Natural killer cell (primary cell): Measurements from ENCODE around the gene GALNS. TPM values are rescaled to one million over a fixed set of nuclear protein-coding genes. Genes with fewer than 3 reads are reported as not detected.

Source experiments
- ATAC-seq, 3 donors: fragments of 150-1000 bp in 2 of 3; fragments of 200-7000 bp in 1 of 3; cut with Tn5 transposase; 1 replicate in 1 of 3; 2 replicates in 2 of 3; pipeline ENCODE4 v1.10.0; 2021; ENCODE audit warnings: mild to moderate bottlenecking in 2 of 3, moderate library complexity in 2 of 3
- DNase-seq, 2 donors: peaks; one replicate each; pipeline versions ENCODE4 v3.0.0 to v3.0.0-alpha.2; 2013 to 2021; ENCODE audit warnings: mixed read lengths in 1 of 2
- H3K27ac ChIP-seq: one replicate; pipeline ENCODE4 v1.5.1; 2013; ENCODE audit warnings: mild to moderate bottlenecking, low read length
- H3K27me3 ChIP-seq: one replicate; pipeline ENCODE4 v1.6.1; 2013; ENCODE audit warnings: low read length; ENCODE audit not compliant: control insufficient read depth, insufficient read depth
- H3K36me3 ChIP-seq: one replicate; pipeline ENCODE4 v1.6.1; 2013; ENCODE audit warnings: low read length; ENCODE audit not compliant: control insufficient read depth, insufficient read depth
- H3K4me1 ChIP-seq: one replicate; pipeline ENCODE4 v1.6.1; 2013; ENCODE audit warnings: low read length; ENCODE audit not compliant: control insufficient read depth, insufficient read depth
- H3K4me3 ChIP-seq: one replicate; pipeline ENCODE4 v1.5.1; 2013; ENCODE audit warnings: low read length
- H3K9me3 ChIP-seq: one replicate; pipeline ENCODE4 v1.6.1; 2013; ENCODE audit warnings: low read length; ENCODE audit not compliant: control insufficient read depth, insufficient read depth
- H3K27ac Mint-ChIP-seq, 2 donors: one replicate each; pipeline ENCODE4 v1.8.0; 2022; ENCODE audit warnings: mild to moderate bottlenecking in 2 of 2, mixed read lengths in 2 of 2, moderate library complexity in 1 of 2
- H3K27me3 Mint-ChIP-seq, 2 donors: one replicate each; pipeline ENCODE4 v1.8.0; 2022; ENCODE audit warnings: low read depth in 2 of 2, mixed read lengths in 2 of 2
- H3K36me3 Mint-ChIP-seq: one replicate; pipeline ENCODE4 v1.8.0; 2022; ENCODE audit warnings: mixed read lengths
- H3K4me1 Mint-ChIP-seq, 2 donors: one replicate each; pipeline ENCODE4 v1.8.0; 2022; ENCODE audit warnings: mixed read lengths in 2 of 2
- H3K4me3 Mint-ChIP-seq: one replicate; pipeline ENCODE4 v1.8.0; 2022; ENCODE audit warnings: mild to moderate bottlenecking, moderate library complexity, mixed read lengths
- H3K9me3 Mint-ChIP-seq, 2 donors: one replicate each; pipeline ENCODE4 v1.8.0; 2022; ENCODE audit warnings: mixed read lengths in 2 of 2
- CTCF ChIP-seq: fragments of 200-600 bp; IDR thresholded peaks from one replicate; pipeline ENCODE4 v1.8.0; 2022; ENCODE audit warnings: antibody characterized with exemption
- WGBS: methylation state at CpG from one replicate; pipeline ENCODE4 v1.1.7; 2013; ENCODE audit warnings: missing lambda C conversion rate; ENCODE audit not compliant: insufficient coverage; 5-methylcytosine and 5-hydroxymethylcytosine counted together
- intact Hi-C: fragments of 100-400 bp; cut with micrococcal nuclease; formaldehyde crosslinking; loops from one replicate; pipeline ENCODE4 v1.14.2; 2022
- total RNA-seq, 4 donors: library from RNA; stranded (reverse); fragments of 120-200 nt in 1 of 4; gene quantifications; one replicate each; pipeline versions ENCODE4 v1.2.3 to v1.2.4, GENCODE V29; 2013 to 2022

The GALNS gene
- total RNA-seq, 3 donors from 2014 or later (not counting 1 experiment from before 2014, with no cell fraction given) = 58.1 to 75.8 (median 65.7) TPM

GRCh38 chr16:88869673-88869980 lies 12.9 kb upstream of the GALNS start:
- H3K4me3 Mint-ChIP-seq = no peak overlapping the region

GRCh38 chr16:88868974-88869672 lies 12.4 kb upstream of the GALNS start:
- Histone ChIP-seq H3K27ac (no peak overlapping the region), H3K4me3 (no peak overlapping the region), H3K9me3 (no peaks in the 10 kb centered on the region), H3K27me3 (peaks cover 8% of the 10 kb centered on the region), H3K4me1 (no peaks in the 10 kb centered on the region), H3K36me3 (no peaks in the 10 kb centered on the region)
- intact Hi-C loops = no loop called here
- Mint-ChIP-seq H3K27me3 (peaks cover 10 to 13% of the 10 kb centered on the region in 2 donors), H3K9me3 (no peaks in the 10 kb centered on the region), H3K27ac (no peak overlapping the region), H3K36me3 (no peaks in the 10 kb centered on the region), H3K4me1 (no peaks in the 10 kb centered on the region), H3K4me3 (no peak overlapping the region)
- TF ChIP-seq CTCF = no peak
- WGBS = 92% methylated on average over 27 of the region's 27 CpGs
- no peak for DNase-seq
- no peak for ATAC-seq

More at GRCh38 chr16:88869673-88869980, 12.9 kb upstream of the GALNS start:
- Histone ChIP-seq H3K4me1 (no peaks in the 10 kb centered on the region), H3K27me3 (peaks cover 8% of the 10 kb centered on the region), H3K9me3 (no peaks in the 10 kb centered on the region), H3K27ac (no peak overlapping the region), H3K4me3 (no peak overlapping the region), H3K36me3 (no peaks in the 10 kb centered on the region)
- intact Hi-C loops = no loop called here
- Mint-ChIP-seq H3K27me3 (peaks cover 10 to 13% of the 10 kb centered on the region in 2 donors), H3K4me1 (no peaks in the 10 kb centered on the region), H3K27ac (no peak overlapping the region), H3K9me3 (no peaks in the 10 kb centered on the region), H3K36me3 (no peaks in the 10 kb centered on the region)
- ATAC-seq (no peak), DNase-seq (no peak)
- WGBS = 90% methylated on average over 9 of the region's 9 CpGs
- TF ChIP-seq CTCF = no peak

- H3K4me1 Mint-ChIP-seq = no peaks in the 10 kb centered on the region
- no peak overlapping the region for H3K27ac ChIP-seq
- H3K27ac Mint-ChIP-seq = no peak overlapping the region
- intact Hi-C loops = no loop called here
- no peaks in the 10 kb centered on the region for H3K4me1 ChIP-seq
- H3K27me3 ChIP-seq = peaks cover 8% of the 10 kb centered on the region
- H3K36me3 Mint-ChIP-seq = no peaks in the 10 kb centered on the region
- H3K9me3 ChIP-seq = no peaks in the 10 kb centered on the region
- DNase-seq = no peak
- H3K27me3 Mint-ChIP-seq = peaks cover 10 to 13% of the 10 kb centered on the region in 2 donors
- TF ChIP-seq CTCF = no peak
- H3K36me3 ChIP-seq = no peaks in the 10 kb centered on the region
- no peak overlapping the region for H3K4me3 ChIP-seq
- WGBS = 89% methylated on average over 24 of the region's 24 CpGs
- ATAC-seq = no peak
- no peak overlapping the region for H3K4me3 Mint-ChIP-seq
- H3K9me3 Mint-ChIP-seq = no peaks in the 10 kb centered on the region
Measured at GRCh38 chr16:88867581-88868246, 11.0 kb upstream of the GALNS start.
